Peyer's patch (tissue), 4 donors: ENCODE results near the gene DNAJC6. TPM values are rescaled to one million over a fixed set of nuclear protein-coding genes. Genes with fewer than 3 reads are reported as not detected.

ENCODE experiments used
- DNase-seq, 3 donors: peaks; one replicate each; pipeline ENCODE4 v3.0.0-alpha.2; 2017 to 2019
- H3K27ac ChIP-seq, 4 donors: fragments of 200-600 bp; sonication (generic); one replicate each; pipeline ENCODE4 v1.5.1; 2016 to 2019
- H3K27me3 ChIP-seq, 2 donors: fragments of 200-600 bp; sonication (generic); one replicate each; pipeline ENCODE4 v1.5.1; 2019
- H3K36me3 ChIP-seq, 3 donors: fragments of 200-600 bp; sonication (generic); one replicate each; pipeline ENCODE4 v1.5.1; 2016 to 2019
- H3K4me1 ChIP-seq, 4 donors: fragments of 200-600 bp; sonication (generic); one replicate each; pipeline ENCODE4 v1.5.1; 2016 to 2019
- H3K4me3 ChIP-seq, 4 donors: fragments of 200-600 bp; sonication (generic); 1 replicate in 3 of 4; 2 replicates in 1 of 4; pipeline ENCODE4 v1.5.1; 2016 to 2019; ENCODE audit warnings: mild to moderate bottlenecking in 1 of 4
- H3K9me3 ChIP-seq, 4 donors: fragments of 200-600 bp; sonication (generic); one replicate each; pipeline ENCODE4 v1.5.1; 2016 to 2019; ENCODE audit warnings: mild to moderate bottlenecking in 1 of 4
- CTCF ChIP-seq, 6 experiments: fragments of 450-650 bp in 4 of 6; fragments of 200-600 bp in 2 of 6; sonication (generic) in 1 of 6; IDR thresholded peaks; one replicate each; pipeline ENCODE4 v1.5.1; 2017 to 2019; ENCODE audit warnings: antibody characterized with exemption in 6 of 6, mild to moderate bottlenecking in 3 of 6, moderate library complexity in 1 of 6
- POLR2A ChIP-seq, 2 donors: fragments of 450-650 bp; IDR thresholded peaks; one replicate each; pipeline ENCODE4 v1.5.1; 2017; ENCODE audit warnings: antibody characterized with exemption in 2 of 2, mild to moderate bottlenecking in 2 of 2, moderate library complexity in 2 of 2
- total RNA-seq, 4 donors: library from RNA; depleted of rRNA; stranded (reverse); fragments of >200 nt; gene quantifications; one replicate each; pipeline ENCODE4 v1.1.0, GENCODE V29; 2016

Gene DNAJC6
- total RNA-seq, 4 donors from 2014 or later = 0.35 to 1.7 (median 0.76) TPM; not detected in 1

DNA sequence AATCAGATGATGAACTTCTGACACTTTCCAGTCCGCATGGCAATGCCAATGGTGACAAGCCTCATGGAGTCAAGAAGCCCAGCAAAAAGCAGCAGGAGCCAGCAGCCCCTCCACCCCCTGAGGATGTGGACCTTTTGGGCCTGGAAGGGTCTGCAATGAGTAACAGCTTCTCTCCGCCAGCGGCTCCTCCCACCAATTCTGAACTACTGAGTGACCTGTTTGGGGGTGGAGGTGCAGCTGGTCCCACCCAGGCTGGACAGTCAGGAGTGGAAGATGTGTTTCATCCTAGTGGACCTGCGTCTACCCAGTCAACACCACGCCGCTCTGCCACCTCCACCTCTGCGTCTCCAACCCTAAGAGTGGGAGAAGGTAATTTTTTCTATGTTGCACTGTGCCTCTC lies 83.2 kb downstream of the DNAJC6 start:
- no peak for TF ChIP-seq POLR2A (IDR thresholded peaks at IDR 0.05)
- TF ChIP-seq CTCF (IDR thresholded peaks at IDR 0.05) = no peak
- Histone ChIP-seq H3K4me3 (no peak overlapping the region), H3K36me3 (no peaks in the 10 kb centered on the region), H3K4me1 (no peaks in the 10 kb centered on the region), H3K9me3 (no peaks in the 10 kb centered on the region), H3K27ac (no peak overlapping the region), H3K27me3 (no peaks in the 10 kb centered on the region)
- DNase-seq = no peak

DNA sequence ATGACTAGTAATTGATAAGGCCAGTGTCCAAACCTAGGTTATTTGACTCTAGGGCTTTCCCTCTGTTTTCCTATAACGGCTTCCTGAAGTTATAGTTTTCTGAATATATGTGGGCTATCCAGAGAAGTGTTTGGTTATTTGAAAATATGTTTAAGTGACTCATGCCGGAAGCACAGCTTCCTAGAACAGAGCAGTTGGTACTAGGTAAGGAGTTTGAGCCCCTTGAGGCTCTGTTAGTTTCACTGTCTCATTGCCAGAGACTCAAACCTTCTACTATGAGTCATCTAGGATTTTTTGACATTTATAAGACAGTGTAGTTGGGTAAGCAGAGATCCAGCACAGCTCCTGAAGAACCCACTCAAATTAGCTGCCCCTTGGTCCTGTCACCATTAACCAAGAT lies 84.0 kb downstream of the DNAJC6 start:
- no peak for DNase-seq
- H3K4me3 ChIP-seq = no peak overlapping the region

DNA sequence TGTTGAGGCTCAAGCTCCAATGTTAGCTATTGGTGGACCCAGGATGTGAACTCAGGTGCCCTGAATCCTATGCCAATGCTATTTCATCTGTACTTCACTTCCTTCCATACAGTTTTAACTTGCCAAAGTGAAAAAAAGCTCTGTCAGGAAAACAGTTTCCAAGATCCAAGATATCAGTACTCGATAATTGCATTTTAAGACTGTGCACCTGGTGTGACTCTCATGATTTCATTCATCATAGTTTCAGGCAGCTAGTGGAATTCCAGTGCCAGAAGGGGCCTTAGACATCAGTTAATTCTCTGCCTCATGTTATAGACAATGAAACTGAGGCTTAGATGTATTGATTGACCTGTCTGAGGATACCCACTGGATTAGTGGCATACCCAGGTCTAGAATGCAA lies 84.6 kb downstream of the DNAJC6 start:
- Histone ChIP-seq H3K36me3 (no peaks in the 10 kb centered on the region), H3K9me3 (no peaks in the 10 kb centered on the region), H3K4me3 (no peak overlapping the region), H3K27ac (no peak overlapping the region), H3K4me1 (no peaks in the 10 kb centered on the region), H3K27me3 (no peaks in the 10 kb centered on the region)
- no peak for DNase-seq
- no peak for TF ChIP-seq CTCF (IDR thresholded peaks at IDR 0.05)
- TF ChIP-seq POLR2A (IDR thresholded peaks at IDR 0.05) = no peak

More for the DNA sequence above, 84.0 kb downstream of the DNAJC6 start:
- Histone ChIP-seq H3K27ac (no peak overlapping the region), H3K36me3 (no peaks in the 10 kb centered on the region), H3K27me3 (no peaks in the 10 kb centered on the region), H3K4me1 (no peaks in the 10 kb centered on the region), H3K9me3 (no peaks in the 10 kb centered on the region)
- TF ChIP-seq CTCF (IDR thresholded peaks at IDR 0.05) = no peak
- no peak for TF ChIP-seq POLR2A (IDR thresholded peaks at IDR 0.05)

GRCh38 chr1:65395887-65396612 lies 86.7 kb downstream of the DNAJC6 start:
- Histone ChIP-seq H3K27ac (no peak overlapping the region), H3K27me3 (no peaks in the 10 kb centered on the region), H3K4me1 (no peaks in the 10 kb centered on the region), H3K9me3 (no peaks in the 10 kb centered on the region), H3K36me3 (no peaks in the 10 kb centered on the region), H3K4me3 (no peak overlapping the region)
- no peak for DNase-seq
- TF ChIP-seq CTCF (IDR thresholded peaks at IDR 0.05) (no peak), POLR2A (IDR thresholded peaks at IDR 0.05) (no peak)

- TF ChIP-seq POLR2A (IDR thresholded peaks at IDR 0.05) (no peak), CTCF (IDR thresholded peaks at IDR 0.05) (no peak)
- no peaks in the 10 kb centered on the region for H3K4me1 ChIP-seq
- H3K4me3 ChIP-seq = no peak overlapping the region
Measured at GRCh38 chr1:65398083-65398482, 88.7 kb downstream of the DNAJC6 start.

More at GRCh38 chr1:65398083-65398482, 88.7 kb downstream of the DNAJC6 start:
- DNase-seq = no peak
- Histone ChIP-seq H3K27me3 (no peaks in the 10 kb centered on the region), H3K9me3 (no peaks in the 10 kb centered on the region), H3K36me3 (no peaks in the 10 kb centered on the region), H3K27ac (no peak overlapping the region)
